Measurements from ENCODE around the gene IGF2BP2.

Gene IGF2BP2

GRCh38 chr3:185767002-185767688, 57.7 kb downstream of the IGF2BP2 start:
- DNase-seq (ENCODE audit: low read depth in 2 of 2), result no peak

DNA sequence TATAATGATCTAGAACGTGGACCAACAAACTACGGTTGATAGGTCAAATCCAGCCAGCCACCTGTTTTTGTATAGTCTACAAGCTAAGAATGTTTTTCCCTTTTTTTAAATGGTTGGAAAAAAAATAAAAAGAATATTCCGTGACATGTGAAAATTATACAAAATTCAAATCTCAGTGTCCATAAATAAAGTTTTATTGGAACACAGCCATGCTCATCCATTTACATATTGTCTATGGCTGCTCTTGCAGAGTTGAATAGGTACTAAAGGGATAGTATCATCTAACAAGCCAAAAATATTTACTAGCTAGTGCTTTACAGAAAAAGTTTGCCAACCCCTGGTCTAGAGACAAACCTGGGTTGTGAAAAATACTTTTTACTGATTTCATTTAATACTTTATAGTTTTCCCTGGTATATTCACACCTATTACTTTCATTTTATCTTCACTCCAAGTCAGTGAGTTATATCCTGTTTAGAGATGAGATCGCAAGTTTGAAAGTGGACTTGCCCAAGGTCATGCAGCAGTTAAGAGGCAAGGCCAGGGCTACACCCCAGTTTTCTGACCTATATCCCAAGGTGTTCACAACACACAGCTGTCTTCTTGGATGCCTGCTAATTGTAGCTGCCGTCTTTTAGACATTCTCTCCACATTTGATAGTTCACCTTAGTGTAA, 58.4 kb downstream of the IGF2BP2 start:
- DNase-seq (ENCODE audit: low read depth in 2 of 2), result no peak

- no peak for DNase-seq (ENCODE audit: low read depth in 2 of 2)
These were observed 59.9 kb downstream of the IGF2BP2 start for GRCh38 chr3:185764980-185765370.

DNA sequence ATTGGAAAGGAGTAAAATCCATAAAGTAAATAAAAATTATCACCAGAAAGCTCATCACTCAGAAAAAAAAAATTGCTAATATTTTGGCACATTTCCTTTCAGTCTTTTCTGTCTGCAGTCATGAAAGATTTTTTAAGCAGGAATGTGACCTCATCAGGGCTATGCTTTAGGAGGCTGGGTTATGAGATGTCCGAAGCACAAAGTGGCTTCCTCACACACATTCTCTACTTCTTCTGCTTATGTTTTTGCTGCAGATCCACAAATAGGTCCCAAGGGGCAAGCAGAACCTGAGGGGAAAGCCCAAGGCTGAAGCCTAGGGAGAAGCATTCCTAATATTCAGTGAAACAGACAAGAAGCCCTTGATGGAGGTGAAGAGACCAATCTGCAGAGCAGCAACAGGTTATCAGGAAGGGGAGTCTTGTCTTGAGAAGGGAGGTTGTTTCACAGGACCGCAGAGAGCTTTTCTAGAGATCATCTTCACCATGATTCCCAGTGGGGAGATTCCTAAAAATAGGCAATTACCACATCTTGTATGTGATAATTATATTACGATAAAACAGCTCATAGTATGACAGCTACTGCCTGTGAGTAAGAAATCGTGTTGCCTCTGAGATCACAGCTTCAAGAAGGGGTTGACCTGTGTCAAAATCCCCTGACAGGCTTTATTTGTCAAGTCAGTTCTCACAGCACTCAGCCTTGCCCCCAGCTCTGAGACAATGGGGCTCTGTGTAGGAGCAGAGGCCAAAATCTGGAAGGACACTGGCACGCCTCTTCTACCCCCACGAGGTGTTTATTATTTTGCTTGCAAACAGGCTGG, 60.5 kb downstream of the IGF2BP2 start:
- no peak for DNase-seq (ENCODE audit: low read depth in 2 of 2)

- no peak for DNase-seq (ENCODE audit: low read depth in 2 of 2)
These were observed 61.4 kb downstream of the IGF2BP2 start for GRCh38 chr3:185763347-185764005.

- no peak for DNase-seq (ENCODE audit: low read depth in 2 of 2)
These were observed 64.3 kb downstream of the IGF2BP2 start for GRCh38 chr3:185760550-185760949.

- DNase-seq (ENCODE audit: low read depth in 2 of 2), result no peak
These were observed 64.8 kb downstream of the IGF2BP2 start for GRCh38 chr3:185760088-185760487.

DNA sequence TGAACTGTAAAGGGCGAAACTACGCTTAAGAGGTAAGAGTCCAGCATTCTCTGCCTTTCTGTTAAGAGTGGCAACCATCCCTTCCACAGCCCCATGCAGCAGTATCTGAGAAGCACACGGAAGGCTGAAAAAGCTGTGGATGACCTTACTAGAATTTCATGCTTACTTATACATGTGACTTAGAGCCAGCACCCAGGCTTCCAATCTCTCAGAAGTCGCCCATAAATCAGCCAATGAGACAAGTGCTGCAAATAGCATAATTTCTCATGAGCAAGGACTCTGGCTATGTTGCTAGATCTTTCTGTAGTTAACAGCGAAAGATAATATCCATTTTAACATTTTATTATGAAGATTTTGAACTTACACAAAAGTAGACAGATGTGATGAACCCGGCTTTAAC, 65.3 kb downstream of the IGF2BP2 start:
- no peak for DNase-seq (ENCODE audit: low read depth in 2 of 2)

- DNase-seq (ENCODE audit: low read depth in 2 of 2), result no peak
These were observed 65.9 kb downstream of the IGF2BP2 start for GRCh38 chr3:185758912-185759311.

- no peak for DNase-seq (ENCODE audit: low read depth in 2 of 2)
These were observed 67.7 kb downstream of the IGF2BP2 start for GRCh38 chr3:185757176-185757575.

- no peak for DNase-seq (ENCODE audit: low read depth in 2 of 2)
These were observed 68.4 kb downstream of the IGF2BP2 start for GRCh38 chr3:185756477-185756876.

- DNase-seq (ENCODE audit: low read depth in 2 of 2), result no peak
These were observed 69.9 kb downstream of the IGF2BP2 start for GRCh38 chr3:185754920-185755319.

GRCh38 chr3:185753354-185753753, 71.5 kb downstream of the IGF2BP2 start:
- DNase-seq (ENCODE audit: low read depth in 2 of 2), result no peak

- no peak for DNase-seq (ENCODE audit: low read depth in 2 of 2)
These were observed 74.1 kb downstream of the IGF2BP2 start for GRCh38 chr3:185750702-185751101.

DNA sequence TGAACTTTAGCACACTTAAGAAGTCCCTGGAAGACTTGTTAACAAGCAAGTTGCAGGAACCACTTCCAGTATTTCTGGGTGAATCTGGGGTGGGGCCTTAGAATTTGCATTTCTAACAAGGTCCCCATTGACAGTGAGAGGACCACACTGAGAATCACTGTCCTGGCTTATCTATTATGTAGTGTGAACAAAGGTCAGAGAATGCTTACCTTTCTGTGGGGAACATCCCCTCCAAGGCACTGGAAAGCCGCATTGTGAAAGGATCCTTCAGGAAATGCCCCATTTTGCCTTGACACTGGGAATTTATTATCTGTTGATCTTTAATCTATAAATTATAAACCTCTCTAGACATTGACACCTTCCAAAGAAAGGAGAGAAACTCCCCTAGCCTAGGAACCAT, 74.8 kb downstream of the IGF2BP2 start:
- no peak for DNase-seq (ENCODE audit: low read depth in 2 of 2)

DNA sequence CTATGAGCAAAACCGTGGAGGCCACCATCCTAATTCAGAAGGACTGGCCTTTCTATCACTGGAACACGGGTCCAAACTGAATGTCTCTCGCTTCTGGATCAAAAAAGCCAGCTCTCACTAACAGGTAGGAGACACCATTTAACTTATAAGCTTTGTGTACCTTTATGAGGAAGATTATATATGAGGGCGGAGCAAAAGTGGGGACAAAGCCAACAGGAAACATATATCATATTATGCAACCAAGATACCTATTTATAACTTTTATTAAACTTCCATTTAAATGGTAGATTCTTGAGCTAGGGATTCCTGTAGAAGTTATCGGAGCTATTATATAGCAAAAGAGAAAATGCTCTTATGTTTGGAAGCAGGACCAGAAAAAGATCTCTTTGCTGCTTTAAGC, 78.4 kb downstream of the IGF2BP2 start:
- DNase-seq (ENCODE audit: low read depth in 2 of 2), result no peak

DNA sequence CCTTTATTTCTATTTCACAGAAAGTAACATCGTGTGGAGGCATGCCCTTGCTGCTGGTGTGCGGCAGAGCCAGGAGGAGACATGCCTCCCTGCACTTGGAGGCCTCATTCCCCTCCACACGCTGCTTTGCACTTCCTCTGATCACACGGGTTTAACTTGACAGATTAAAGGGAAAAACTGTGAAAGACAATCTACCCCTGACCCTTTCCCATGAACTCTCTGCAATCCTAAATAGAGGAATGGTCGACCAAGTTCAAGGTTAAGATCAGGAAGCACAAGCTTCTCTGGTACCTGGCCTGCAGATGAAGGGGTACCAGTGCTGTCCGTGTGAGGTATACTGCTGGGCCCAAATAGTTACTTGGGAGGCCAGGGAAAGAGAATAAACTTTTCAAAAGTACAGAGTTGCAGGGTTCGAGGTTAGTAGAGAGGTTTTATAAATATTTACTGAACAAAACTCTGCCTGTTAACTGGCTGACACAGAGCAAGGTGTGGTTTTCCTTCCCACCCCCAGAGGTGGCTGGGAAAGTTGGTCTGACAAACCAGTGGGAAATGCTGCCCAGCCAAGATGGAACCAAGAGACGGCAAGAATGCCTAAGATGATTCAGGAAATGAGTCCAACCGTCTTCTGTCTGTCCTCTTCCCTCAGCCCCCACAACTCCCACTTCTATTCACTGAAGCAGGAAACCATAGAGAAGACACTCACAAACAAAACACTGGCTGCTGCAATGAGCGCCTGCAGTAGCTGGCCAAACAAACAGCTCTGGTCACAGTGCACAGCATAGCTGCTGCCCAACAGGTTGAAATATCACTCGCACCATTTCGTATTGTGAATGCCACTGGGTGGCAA, 79.6 kb downstream of the IGF2BP2 start:
- no peak for DNase-seq (ENCODE audit: low read depth in 2 of 2)

DNA sequence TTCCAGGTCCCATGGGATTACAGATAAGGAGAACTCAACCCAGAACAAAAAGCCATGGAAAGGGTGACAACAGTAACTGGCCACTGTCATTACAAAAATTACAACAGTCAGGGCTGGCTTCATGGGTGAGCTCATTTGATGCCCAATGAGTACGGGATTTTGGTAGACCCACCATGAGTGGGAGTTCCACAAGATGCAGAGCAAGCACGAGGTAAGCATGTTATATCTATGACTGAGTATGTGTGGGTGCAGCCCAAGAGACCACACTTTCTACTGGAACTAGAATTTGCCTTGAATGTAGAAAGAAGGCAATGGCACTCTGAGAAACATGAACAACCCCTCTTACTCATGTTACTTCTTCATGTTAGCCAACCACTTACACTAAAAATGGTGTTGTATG, 83.3 kb downstream of the IGF2BP2 start:
- no peak for DNase-seq (ENCODE audit: low read depth in 2 of 2)

DNA sequence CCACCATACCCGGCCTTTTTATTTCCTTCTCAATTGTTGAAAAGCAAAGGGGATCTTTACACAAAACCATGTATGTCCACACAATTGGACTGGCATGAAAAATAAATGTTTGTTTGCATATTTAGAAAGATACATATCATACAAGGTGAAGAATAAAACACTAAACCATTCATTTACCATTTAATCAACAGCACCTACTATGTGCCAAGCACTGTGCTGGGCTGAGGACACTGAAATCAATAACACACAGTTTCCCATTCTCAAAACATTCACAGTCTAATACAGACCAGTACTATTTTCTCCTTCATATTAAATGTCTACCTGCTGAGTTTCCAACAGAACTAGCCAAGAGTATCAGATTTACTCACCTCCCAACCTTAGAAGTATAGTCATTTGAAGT, 84.7 kb downstream of the IGF2BP2 start:
- no peak for DNase-seq (ENCODE audit: low read depth in 2 of 2)

GRCh38 chr3:185739264-185739701, 85.6 kb downstream of the IGF2BP2 start:
- DNase-seq (ENCODE audit: low read depth in 2 of 2), result no peak

Data from stimulated activated CD4-positive, alpha-beta T cell treated with anti-CD3 and anti-CD28 coated beads, Interleukin-1b, Interleukin-23, amount 100 ng/mL, for 4 hours (primary cell).